Measurements from ENCODE around the gene CPNE2. TPM values are rescaled to one million over a fixed set of nuclear protein-coding genes. Genes with fewer than 3 reads are reported as not detected.

The CPNE2 gene
- polyA plus RNA-seq, 1 experiment, result 80.6 TPM

GRCh38 chr16:57048095-57048494, 44.3 kb upstream of the CPNE2 start:
- DNase-seq (ENCODE audit: low read depth), result no peak
- Histone ChIP-seq H3K27me3 (ENCODE audit: control insufficient read depth, insufficient read depth, low read length) (no peaks in the 10 kb centered on the region), H3K36me3 (ENCODE audit: control insufficient read depth, insufficient read depth, low read length) (peaks cover 9% of the 10 kb centered on the region), H3K4me3 (ENCODE audit: low read depth, low read length) (no peak overlapping the region)
- TF ChIP-seq CTCF (IDR thresholded peaks at IDR 0.05; ENCODE audit: insufficient read depth, low read depth, low read length), result no peak
- ChIA-PET POLR2A (no interaction called here), CTCF (no interaction called here)

GRCh38 chr16:57049678-57050077, 42.7 kb upstream of the CPNE2 start:
- H3K27me3 ChIP-seq (ENCODE audit: control insufficient read depth, insufficient read depth, low read length), result no peaks in the 10 kb centered on the region
- H3K4me3 ChIP-seq (ENCODE audit: low read depth, low read length), result no peak overlapping the region
- ChIA-PET CTCF (no interaction called here), POLR2A (no interaction called here)
- H3K36me3 ChIP-seq (ENCODE audit: control insufficient read depth, insufficient read depth, low read length), result peaks cover 11% of the 10 kb centered on the region
- no peak for TF ChIP-seq CTCF (IDR thresholded peaks at IDR 0.05; ENCODE audit: insufficient read depth, low read depth, low read length)
- no peak for DNase-seq (ENCODE audit: low read depth)

- ChIA-PET CTCF (no interaction called here), POLR2A (no interaction called here)
- TF ChIP-seq CTCF (IDR thresholded peaks at IDR 0.05; ENCODE audit: insufficient read depth, low read depth, low read length), result no peak
- no peak for DNase-seq (ENCODE audit: low read depth)
- H3K27me3 ChIP-seq (ENCODE audit: control insufficient read depth, insufficient read depth, low read length), result no peaks in the 10 kb centered on the region
- H3K36me3 ChIP-seq (ENCODE audit: control insufficient read depth, insufficient read depth, low read length), result peaks cover 16% of the 10 kb centered on the region
- H3K4me3 ChIP-seq (ENCODE audit: low read depth, low read length), result no peak overlapping the region
Observed at GRCh38 chr16:57051696-57052228, 40.6 kb upstream of the CPNE2 start.

GRCh38 chr16:57053206-57053605, 39.2 kb upstream of the CPNE2 start:
- no peak for TF ChIP-seq CTCF (IDR thresholded peaks at IDR 0.05; ENCODE audit: insufficient read depth, low read depth, low read length)
- Histone ChIP-seq H3K36me3 (ENCODE audit: control insufficient read depth, insufficient read depth, low read length) (peaks cover 20% of the 10 kb centered on the region), H3K4me3 (ENCODE audit: low read depth, low read length) (no peak overlapping the region), H3K27me3 (ENCODE audit: control insufficient read depth, insufficient read depth, low read length) (no peaks in the 10 kb centered on the region)
- ChIA-PET CTCF (interaction anchor here (0.9 kb wide), 1 partner anchor 16 kb away, joined by 3 read pairs; no protein-coding TSS in a partner anchor), POLR2A (no interaction called here)
- DNase-seq (ENCODE audit: low read depth), result no peak

GRCh38 chr16:57054338-57054737, 38.0 kb upstream of the CPNE2 start:
- no peak for TF ChIP-seq CTCF (IDR thresholded peaks at IDR 0.05; ENCODE audit: insufficient read depth, low read depth, low read length)
- Histone ChIP-seq H3K4me3 (ENCODE audit: low read depth, low read length) (no peak overlapping the region), H3K36me3 (ENCODE audit: control insufficient read depth, insufficient read depth, low read length) (peaks cover 26% of the 10 kb centered on the region), H3K27me3 (ENCODE audit: control insufficient read depth, insufficient read depth, low read length) (no peaks in the 10 kb centered on the region)
- POLR2A ChIA-PET, result no interaction called here
- DNase-seq (ENCODE audit: low read depth), result no peak
- CTCF ChIA-PET, result no interaction called here
